ENCODE measurements around the gene DENND5A. TPM values are rescaled to one million over a fixed set of nuclear protein-coding genes. Genes with fewer than 3 reads are reported as not detected.
"Not testable (repeated sequence)": the region's sequence is repeated elsewhere in the genome, so short reads cannot be mapped to it uniquely, and the experiment has no call there.

DENND5A gene
- total and polyA plus RNA-seq, 2 donors: 74.7 to 178 TPM

DNA sequence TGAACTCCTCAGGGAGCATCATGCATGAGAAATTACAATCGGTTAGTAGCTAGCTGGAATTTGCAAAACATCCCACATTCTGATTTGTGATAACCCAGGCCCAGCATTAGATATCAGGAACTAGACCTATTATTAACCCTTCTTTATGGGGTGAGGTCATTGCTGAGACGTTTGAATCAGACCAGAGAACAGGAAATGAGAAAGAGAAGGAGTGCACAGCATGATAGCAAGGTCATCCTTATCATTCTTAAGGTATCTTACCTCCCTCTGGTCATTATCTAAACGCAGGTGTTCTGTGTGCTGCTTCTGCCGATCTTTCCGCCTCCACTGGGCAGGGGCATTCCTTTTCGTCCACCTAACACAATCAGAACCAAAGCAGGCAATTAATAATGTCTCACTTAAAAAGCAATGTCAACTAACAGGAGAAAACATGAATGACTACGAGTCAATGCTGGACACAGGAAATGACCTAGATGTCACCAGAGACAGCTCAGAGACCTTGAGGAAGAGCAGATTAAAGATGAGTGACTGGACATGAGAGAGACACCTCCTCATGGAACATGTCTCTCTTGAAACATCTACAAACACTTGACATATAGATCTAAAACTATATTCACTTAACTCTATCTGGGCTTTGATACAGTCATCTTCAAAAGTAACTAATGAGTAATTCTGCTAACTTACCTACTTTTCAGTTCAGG is 95.4 kb downstream of the DENND5A start:
- DNase-seq (ENCODE audit: extremely low spot score): no peak
- Histone ChIP-seq H3K36me3 (ENCODE audit: insufficient read depth) (peaks cover 3% of the 10 kb centered on the region), H3K27ac (ENCODE audit: low read depth) (no peak overlapping the region), H3K4me1 (ENCODE audit: insufficient read depth) (no peaks in the 10 kb centered on the region), H3K4me3 (ENCODE audit: low read depth, low read length) (no peak overlapping the region)
- 67% methylated on average over 7 of the region's 7 CpGs for WGBS

DNA sequence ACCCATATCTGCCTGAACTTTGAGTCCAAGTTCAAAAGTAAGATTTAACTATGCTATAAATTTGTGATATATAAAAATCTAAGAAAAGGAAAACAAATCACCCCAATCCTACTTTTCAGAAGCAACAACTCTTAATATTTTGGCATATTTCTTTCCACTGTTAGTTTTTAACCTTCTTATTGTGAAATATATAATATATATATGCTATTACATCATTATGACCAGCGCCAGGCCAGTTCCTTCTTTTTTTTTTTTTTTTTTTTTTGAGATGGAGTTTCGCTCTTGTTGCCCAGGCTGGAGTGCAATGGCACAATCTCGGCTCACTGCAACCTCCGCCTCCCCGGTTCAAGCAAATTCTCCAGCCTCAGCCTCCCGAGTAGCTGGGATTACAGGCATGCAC is 103.2 kb downstream of the DENND5A start:
- not testable (repeated sequence) for H3K27ac ChIP-seq (ENCODE audit: low read depth); H3K4me3 ChIP-seq (ENCODE audit: low read depth, low read length); H3K36me3 ChIP-seq (ENCODE audit: insufficient read depth); H3K4me1 ChIP-seq (ENCODE audit: insufficient read depth); DNase-seq (ENCODE audit: extremely low spot score)
- 97% methylated on average over 6 of the region's 6 CpGs for WGBS

DNA sequence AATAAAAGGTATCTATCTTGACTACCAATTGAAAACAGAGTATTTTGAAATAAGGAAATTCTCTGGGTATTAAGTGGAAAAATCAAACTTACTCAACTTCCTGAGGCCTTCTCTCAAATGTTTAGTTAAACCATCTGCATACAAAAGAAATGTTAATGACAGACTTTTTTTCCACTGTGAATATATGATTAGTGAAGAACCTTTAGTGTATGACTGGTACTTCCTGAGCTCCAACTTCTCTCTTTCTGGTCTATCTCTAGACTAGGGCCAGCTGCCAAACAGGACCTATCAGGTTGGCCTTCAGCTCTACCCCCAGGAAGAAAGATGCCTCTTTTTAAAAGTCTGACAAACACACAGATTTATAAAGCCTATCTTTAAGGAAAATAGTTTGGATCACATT is 105.0 kb downstream of the DENND5A start:
- no peak overlapping the region for H3K4me3 ChIP-seq (ENCODE audit: low read depth, low read length)
- no peaks in the 10 kb centered on the region for H3K4me1 ChIP-seq (ENCODE audit: insufficient read depth)
- H3K27ac ChIP-seq (ENCODE audit: low read depth): no peak overlapping the region
- DNase-seq (ENCODE audit: extremely low spot score): no peak
- H3K36me3 ChIP-seq (ENCODE audit: insufficient read depth): peaks cover 2% of the 10 kb centered on the region

DNA sequence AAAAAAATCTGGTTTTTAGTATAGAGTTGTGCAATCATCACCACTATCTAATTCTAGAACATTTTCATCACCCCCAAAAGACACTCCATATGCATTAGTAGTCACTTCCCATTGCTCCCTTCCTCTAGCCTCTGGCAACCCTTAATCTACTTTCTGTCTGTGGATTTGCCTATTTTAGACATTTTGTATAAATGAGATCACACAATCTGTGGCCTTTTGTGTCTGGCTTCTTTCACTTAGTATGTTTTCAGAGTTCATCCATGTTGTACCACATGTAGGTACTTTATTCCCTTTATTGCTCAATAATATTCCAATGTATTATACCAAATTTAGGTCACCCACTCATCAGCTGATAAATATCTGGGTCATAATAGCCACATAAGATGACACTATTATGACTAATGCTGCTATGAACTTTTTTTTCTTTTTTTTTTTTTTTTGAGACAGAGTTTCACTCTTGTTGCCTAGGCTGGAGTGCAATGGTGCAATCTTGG is 106.2 kb downstream of the DENND5A start:
- Histone ChIP-seq H3K36me3 (ENCODE audit: insufficient read depth) (peaks cover 2% of the 10 kb centered on the region), H3K27ac (ENCODE audit: low read depth) (no peak overlapping the region), H3K4me3 (ENCODE audit: low read depth, low read length) (no peak overlapping the region), H3K4me1 (ENCODE audit: insufficient read depth) (no peaks in the 10 kb centered on the region)
- DNase-seq (ENCODE audit: extremely low spot score): no peak

DNA sequence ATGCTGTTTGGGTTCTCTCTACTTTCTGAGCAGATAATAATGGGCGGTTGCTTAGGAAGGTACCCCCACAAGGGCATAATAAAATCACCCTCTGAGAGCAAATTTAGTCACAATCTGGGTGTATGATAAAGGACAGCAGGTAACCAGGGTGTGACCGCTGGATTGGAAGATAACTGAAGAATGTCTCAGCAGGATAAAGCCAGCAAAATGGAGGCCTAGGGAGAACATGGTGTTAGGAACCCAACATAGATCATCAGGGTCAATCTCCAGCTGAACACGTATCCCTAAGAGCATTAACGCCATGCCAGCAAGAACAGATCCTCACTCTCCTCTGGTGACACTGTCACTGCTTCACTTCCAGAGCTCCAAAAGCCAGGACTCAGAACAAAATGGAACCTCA is 109.2 kb downstream of the DENND5A start:
- H3K36me3 ChIP-seq (ENCODE audit: insufficient read depth): peaks cover 2% of the 10 kb centered on the region
- no peak for DNase-seq (ENCODE audit: extremely low spot score)
- H3K4me1 ChIP-seq (ENCODE audit: insufficient read depth): no peaks in the 10 kb centered on the region
- no peak overlapping the region for H3K27ac ChIP-seq (ENCODE audit: low read depth)
- H3K4me3 ChIP-seq (ENCODE audit: low read depth, low read length): no peak overlapping the region
- 96% methylated on average over 4 of the region's 4 CpGs for WGBS

DNA sequence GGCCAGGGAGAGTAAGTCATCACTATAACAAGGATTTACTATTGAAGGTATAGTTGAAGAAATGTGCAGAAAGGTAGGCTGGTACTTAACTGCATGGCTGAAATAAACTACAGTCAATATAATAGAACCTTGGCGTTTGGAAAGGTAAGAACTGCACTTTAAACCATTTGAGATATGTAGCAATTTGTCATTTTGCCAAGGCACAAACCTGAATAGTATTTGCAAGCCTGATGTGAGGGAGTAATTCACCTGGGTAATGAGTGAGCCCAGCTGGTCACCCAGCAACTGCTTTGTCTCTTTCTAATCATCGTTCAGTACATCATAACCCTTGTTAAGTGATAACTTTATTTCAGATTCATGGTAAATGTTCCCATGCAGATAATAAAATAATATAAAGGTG is 111.5 kb downstream of the DENND5A start:
- Histone ChIP-seq H3K36me3 (ENCODE audit: insufficient read depth) (peaks cover 4% of the 10 kb centered on the region), H3K27ac (ENCODE audit: low read depth) (no peak overlapping the region), H3K4me1 (ENCODE audit: insufficient read depth) (no peaks in the 10 kb centered on the region), H3K4me3 (ENCODE audit: low read depth, low read length) (no peak overlapping the region)
- DNase-seq (ENCODE audit: extremely low spot score): no peak
- 82% methylated on average over 2 of the region's 2 CpGs for WGBS

DNA sequence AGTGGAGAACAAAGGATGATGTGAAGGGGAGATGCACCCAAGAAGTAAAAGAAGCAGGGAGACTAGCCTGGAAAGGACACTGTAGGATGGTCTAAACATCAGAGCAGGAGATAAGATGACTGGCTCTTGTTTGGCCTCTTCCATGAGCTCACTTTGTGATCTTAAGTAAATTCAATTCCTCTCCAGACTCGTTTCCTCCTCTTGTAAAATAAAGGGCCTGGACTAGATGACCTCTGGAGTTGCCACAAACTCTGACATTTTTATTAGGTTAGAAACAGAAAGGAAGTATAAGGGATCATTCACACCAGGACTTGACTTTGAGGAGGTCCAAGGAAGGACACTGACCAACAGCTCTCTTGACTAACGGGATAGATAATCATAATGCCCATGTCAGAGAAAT is 113.5 kb downstream of the DENND5A start:
- WGBS: 46% methylated on average over 2 of the region's 2 CpGs
- DNase-seq (ENCODE audit: extremely low spot score): no peak
- peaks cover 2% of the 10 kb centered on the region for H3K36me3 ChIP-seq (ENCODE audit: insufficient read depth)
- no peak overlapping the region for H3K4me3 ChIP-seq (ENCODE audit: low read depth, low read length)
- no peak overlapping the region for H3K27ac ChIP-seq (ENCODE audit: low read depth)
- no peaks in the 10 kb centered on the region for H3K4me1 ChIP-seq (ENCODE audit: insufficient read depth)

DNA sequence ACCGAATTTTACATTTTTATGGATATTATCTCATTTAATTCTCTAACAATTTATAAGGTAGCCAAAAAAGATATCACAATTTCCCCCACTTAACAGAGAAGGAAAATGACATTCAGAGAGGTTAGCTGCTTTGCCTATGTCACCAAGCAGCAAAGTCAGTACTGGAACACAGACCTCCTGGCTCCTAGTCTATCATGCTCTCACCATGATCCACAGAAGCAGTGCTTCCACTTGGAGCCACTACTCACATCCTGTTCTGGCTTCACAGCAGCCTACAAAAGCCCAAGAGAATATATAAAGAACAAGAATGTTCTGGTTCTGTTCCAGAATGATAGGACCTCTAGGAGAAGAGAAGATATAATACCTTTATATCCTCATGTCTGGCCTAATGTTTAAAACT is 114.2 kb downstream of the DENND5A start:
- 79% methylated on average over 1 of the region's 1 CpG for WGBS
- no peak for DNase-seq (ENCODE audit: extremely low spot score)
- Histone ChIP-seq H3K4me3 (ENCODE audit: low read depth, low read length) (no peak overlapping the region), H3K27ac (ENCODE audit: low read depth) (no peak overlapping the region), H3K36me3 (ENCODE audit: insufficient read depth) (peaks cover 2% of the 10 kb centered on the region), H3K4me1 (ENCODE audit: insufficient read depth) (no peaks in the 10 kb centered on the region)

DNA sequence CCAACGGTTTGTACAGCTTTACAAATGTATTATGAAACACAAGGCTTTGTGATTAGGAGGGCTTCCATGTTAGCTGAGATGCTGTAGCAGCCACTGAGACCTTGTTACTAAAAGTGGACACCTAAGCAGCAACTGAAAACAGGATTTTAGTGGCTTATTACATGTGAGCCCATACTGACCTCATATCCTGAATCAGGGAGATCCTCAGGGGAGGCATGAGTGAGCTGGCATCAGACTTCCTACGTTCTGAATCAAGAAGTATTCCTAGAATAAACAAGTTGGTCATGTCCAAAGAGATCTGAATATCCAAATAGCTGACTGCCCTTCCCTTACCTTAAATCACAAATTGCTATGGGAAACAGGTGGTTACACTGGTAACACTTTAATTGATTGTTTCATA is 114.6 kb downstream of the DENND5A start:
- Histone ChIP-seq H3K27ac (ENCODE audit: low read depth) (no peak overlapping the region), H3K36me3 (ENCODE audit: insufficient read depth) (peaks cover 2% of the 10 kb centered on the region), H3K4me1 (ENCODE audit: insufficient read depth) (no peaks in the 10 kb centered on the region), H3K4me3 (ENCODE audit: low read depth, low read length) (no peak overlapping the region)
- DNase-seq (ENCODE audit: extremely low spot score): no peak
- 56% methylated on average over 2 of the region's 2 CpGs for WGBS

DNA sequence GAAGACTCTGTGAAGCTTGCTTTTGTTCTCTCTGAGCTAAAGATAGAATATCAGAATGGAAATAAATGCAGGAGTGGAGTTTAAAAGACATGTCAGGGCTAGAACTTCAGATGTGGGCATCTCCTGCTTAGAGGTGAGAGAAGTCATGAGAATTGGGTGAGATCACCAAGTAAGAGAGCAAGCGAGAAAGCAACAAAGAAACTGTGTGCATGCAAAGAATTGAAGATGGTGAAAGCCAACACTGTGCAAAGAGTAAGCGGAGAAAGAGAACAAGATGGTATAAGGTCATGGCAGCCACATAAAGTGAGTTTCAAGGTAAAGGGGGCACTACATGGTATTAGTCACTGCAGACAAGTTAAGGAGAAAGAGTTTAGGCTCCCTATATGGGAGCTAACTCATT is 116.4 kb downstream of the DENND5A start:
- Histone ChIP-seq H3K36me3 (ENCODE audit: insufficient read depth) (peaks cover 2% of the 10 kb centered on the region), H3K4me1 (ENCODE audit: insufficient read depth) (no peaks in the 10 kb centered on the region), H3K27ac (ENCODE audit: low read depth) (no peak overlapping the region), H3K4me3 (ENCODE audit: low read depth, low read length) (no peak overlapping the region)
- 92% methylated on average over 2 of the region's 2 CpGs for WGBS
- no peak for DNase-seq (ENCODE audit: extremely low spot score)

DNA sequence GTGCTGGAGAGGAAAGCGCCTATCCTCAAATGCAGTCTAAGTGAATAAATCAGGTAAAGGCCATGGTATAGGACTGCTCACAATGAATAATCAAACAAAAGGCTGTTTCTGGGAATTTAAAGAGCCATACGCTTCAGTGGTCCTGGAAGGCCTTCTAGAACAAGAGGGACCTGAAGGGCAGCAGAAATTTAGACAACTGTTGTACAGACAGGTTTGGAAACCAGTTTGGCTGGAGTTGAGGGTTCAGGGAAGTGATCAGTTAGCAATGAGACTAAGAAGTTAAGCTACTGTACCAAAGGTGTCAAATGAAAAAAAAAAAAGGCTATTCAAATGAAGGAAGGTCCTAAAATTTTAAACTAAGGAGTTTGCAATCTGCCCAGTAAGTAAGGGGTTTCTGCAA is 117.1 kb downstream of the DENND5A start:
- H3K4me1 ChIP-seq (ENCODE audit: insufficient read depth): no peaks in the 10 kb centered on the region
- H3K27ac ChIP-seq (ENCODE audit: low read depth): no peak overlapping the region
- peaks cover 2% of the 10 kb centered on the region for H3K36me3 ChIP-seq (ENCODE audit: insufficient read depth)
- WGBS: 92% methylated on average over 2 of the region's 2 CpGs
- DNase-seq (ENCODE audit: extremely low spot score): peak; percentile 17
- no peak overlapping the region for H3K4me3 ChIP-seq (ENCODE audit: low read depth, low read length)

DNA sequence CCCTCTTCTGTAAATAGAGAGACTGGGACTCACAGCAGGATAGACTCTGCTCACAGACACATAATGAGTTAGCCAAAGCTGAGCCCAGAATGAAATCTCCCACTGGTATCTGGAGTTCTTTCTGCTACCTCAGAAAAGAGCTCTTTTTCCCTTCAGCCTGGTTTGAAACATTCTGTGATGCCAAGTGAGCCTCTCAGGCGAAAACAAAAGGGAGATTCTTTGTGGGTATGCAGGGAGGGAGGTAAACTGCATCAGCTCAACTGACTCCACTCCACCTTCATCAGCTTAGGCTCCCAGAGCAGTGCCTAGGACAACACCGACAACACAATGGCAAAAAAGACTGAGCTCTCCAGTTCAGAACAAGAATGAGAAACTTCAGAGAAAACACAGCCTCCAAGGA is 118.7 kb downstream of the DENND5A start:
- no peak for DNase-seq (ENCODE audit: extremely low spot score)
- Histone ChIP-seq H3K4me1 (ENCODE audit: insufficient read depth) (no peaks in the 10 kb centered on the region), H3K27ac (ENCODE audit: low read depth) (no peak overlapping the region), H3K36me3 (ENCODE audit: insufficient read depth) (peaks cover 2% of the 10 kb centered on the region), H3K4me3 (ENCODE audit: low read depth, low read length) (no peak overlapping the region)
- 97% methylated on average over 2 of the region's 2 CpGs for WGBS

DNA sequence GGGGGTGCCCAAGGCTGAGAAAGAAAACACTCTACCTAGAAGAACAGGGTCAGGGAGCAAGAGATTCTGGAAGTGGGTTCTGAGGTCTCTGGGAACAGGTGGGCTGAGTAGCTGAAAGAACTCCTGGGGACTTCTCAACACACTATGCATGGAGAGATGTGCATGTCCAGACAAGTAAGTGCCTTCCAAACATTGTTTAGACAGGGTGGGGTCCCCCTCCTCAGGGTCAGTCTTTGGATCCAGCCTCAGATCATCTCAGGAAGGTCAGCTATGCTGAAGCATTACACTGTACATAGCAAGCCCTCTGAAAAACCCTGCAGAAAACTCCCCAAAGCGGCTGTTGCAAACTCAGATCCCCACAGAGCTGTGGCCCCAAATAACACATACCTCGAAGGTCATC is 119.9 kb downstream of the DENND5A start:
- H3K36me3 ChIP-seq (ENCODE audit: insufficient read depth): peaks cover 2% of the 10 kb centered on the region
- WGBS: 94% methylated on average over 2 of the region's 2 CpGs
- DNase-seq (ENCODE audit: extremely low spot score): no peak
- no peaks in the 10 kb centered on the region for H3K4me1 ChIP-seq (ENCODE audit: insufficient read depth)
- H3K4me3 ChIP-seq (ENCODE audit: low read depth, low read length): no peak overlapping the region
- H3K27ac ChIP-seq (ENCODE audit: low read depth): no peak overlapping the region

DNA sequence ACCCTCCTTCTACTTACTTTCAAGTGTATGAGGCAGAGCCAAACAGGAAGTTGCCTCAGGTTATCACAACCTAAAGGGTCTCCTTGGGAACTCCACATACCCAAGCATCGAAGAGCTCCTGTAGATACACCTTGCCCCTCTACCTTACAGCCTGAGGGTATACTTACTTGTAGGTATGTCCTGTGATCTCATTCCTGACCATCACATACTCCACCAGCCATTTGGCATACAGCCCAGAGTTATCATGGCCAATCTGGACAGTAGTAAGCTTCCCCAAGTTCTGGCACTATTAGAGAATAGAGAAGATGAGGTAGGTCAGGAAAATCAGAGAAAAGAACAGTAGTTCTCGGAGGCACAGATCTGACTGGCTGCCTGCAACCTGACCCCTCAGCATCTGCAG is 120.3 kb downstream of the DENND5A start:
- 94% methylated on average over 2 of the region's 2 CpGs for WGBS

DNA sequence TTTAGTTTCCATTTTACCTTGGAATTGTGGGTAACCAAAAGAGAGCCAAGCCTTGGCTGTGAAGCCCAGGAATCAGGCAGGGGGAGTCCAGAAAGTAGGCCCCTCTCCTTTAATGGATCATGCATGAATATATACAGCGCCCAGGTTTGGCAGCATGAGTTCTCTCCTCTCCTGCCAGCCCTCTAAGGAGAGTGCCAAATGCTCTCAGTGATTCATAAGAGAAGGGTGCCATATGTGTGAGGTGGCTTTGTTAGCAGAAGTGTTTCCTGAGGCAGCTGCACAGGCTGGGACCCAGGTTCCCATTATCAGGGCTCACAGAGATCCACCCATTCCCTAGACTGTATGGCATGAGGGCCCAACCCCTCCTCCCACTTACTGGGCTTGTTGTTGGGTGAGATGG is 121.4 kb downstream of the DENND5A start:
- Histone ChIP-seq H3K27ac (ENCODE audit: low read depth) (no peak overlapping the region), H3K4me1 (ENCODE audit: insufficient read depth) (no peaks in the 10 kb centered on the region), H3K36me3 (ENCODE audit: insufficient read depth) (no peaks in the 10 kb centered on the region), H3K4me3 (ENCODE audit: low read depth, low read length) (no peak overlapping the region)
- 87% methylated on average over 1 of the region's 1 CpG for WGBS
- no peak for DNase-seq (ENCODE audit: extremely low spot score)

More for the DNA sequence above, 120.3 kb downstream of the DENND5A start:
- Histone ChIP-seq H3K36me3 (ENCODE audit: insufficient read depth) (no peaks in the 10 kb centered on the region), H3K27ac (ENCODE audit: low read depth) (no peak overlapping the region), H3K4me3 (ENCODE audit: low read depth, low read length) (no peak overlapping the region), H3K4me1 (ENCODE audit: insufficient read depth) (no peaks in the 10 kb centered on the region)
- no peak for DNase-seq (ENCODE audit: extremely low spot score)

Data from urinary bladder (tissue), 4 donors.